ENCODE measurements around the gene COL26A1.

DNA sequence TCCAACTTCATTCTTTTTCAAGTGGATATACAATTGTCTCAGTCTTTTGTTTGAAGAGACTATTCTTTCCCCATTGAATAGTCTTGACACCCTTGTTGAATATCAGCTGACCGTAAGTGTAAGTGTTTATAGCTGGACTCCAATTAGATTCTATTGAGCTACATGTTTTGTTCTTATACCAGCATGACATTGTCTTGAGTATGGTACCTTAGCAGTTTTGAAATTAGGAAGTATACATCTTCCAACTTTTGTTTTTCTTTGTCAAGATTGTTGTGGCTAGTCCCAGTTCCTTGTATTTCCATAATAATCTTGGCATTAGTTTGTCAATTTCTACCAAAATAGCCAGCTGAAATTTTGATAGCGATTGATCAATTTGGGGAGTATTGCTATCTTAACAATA lies 209.5 kb downstream of the COL26A1 start:
- TF ChIP-seq, protein P1, sequence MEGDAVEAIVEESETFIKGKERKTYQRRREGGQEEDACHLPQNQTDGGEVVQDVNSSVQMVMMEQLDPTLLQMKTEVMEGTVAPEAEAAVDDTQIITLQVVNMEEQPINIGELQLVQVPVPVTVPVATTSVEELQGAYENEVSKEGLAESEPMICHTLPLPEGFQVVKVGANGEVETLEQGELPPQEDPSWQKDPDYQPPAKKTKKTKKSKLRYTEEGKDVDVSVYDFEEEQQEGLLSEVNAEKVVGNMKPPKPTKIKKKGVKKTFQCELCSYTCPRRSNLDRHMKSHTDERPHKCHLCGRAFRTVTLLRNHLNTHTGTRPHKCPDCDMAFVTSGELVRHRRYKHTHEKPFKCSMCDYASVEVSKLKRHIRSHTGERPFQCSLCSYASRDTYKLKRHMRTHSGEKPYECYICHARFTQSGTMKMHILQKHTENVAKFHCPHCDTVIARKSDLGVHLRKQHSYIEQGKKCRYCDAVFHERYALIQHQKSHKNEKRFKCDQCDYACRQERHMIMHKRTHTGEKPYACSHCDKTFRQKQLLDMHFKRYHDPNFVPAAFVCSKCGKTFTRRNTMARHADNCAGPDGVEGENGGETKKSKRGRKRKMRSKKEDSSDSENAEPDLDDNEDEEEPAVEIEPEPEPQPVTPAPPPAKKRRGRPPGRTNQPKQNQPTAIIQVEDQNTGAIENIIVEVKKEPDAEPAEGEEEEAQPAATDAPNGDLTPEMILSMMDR (IDR thresholded peaks at IDR 0.05; ENCODE audit: insufficient read depth, low read length): no peak
- no peak for TF ChIP-seq POLR2AphosphoS5 (IDR thresholded peaks at IDR 0.05; ENCODE audit: low read depth)
